SK-N-SH (cell line): ENCODE results near the gene WIPF3. TPM values are rescaled to one million over a fixed set of nuclear protein-coding genes. Genes with fewer than 3 reads are reported as not detected.

Experiments used
- CTCF ChIA-PET: fragments of 300-600, 350-600 bp; formaldehyde crosslinking; extraction: SDS; loops from one replicate; lab custom pipeline; 2021; lab: Yijun Ruan, JAX
- POLR2A ChIA-PET: fragments of 350-600 bp; sonication (Branson Sonifier 250); formaldehyde crosslinking; extraction: SDS; loops from one replicate; lab custom pipeline; 2020; ENCODE audit warnings: antibody characterized with exemption, inconsistent platforms; lab: Yijun Ruan, JAX
- DNase-seq: peaks from one replicate; pipeline ENCODE4 v3.0.0; 2012
- H2AFZ ChIP-seq: fragments of 200-600 bp; sonication (generic); 2 replicates; pipeline ENCODE4 v1.8.1; 2016; ENCODE audit warnings: antibody characterized with exemption, mild to moderate bottlenecking, low read depth
- H3F3A ChIP-seq: fragments of 200-600 bp; sonication (generic); replicated peaks from 2 replicates; pipeline ENCODE3; 2016; ENCODE audit warnings: antibody characterized with exemption, mild to moderate bottlenecking; ENCODE audit not compliant: insufficient read depth
- H3K27ac ChIP-seq, 2 experiments: fragments of 200-500 bp in 1 of 2; fragments of 200-600 bp in 1 of 2; sonication (Bioruptor generic) in 1 of 2; sonication (generic), shearing (Covaris generic) in 1 of 2; 2 replicates each; pipeline versions ENCODE4 v1.5.1 to v1.6.1; 2014 to 2016; ENCODE audit warnings: low read depth in 2 of 2, inconsistent platforms in 1 of 2, low read length in 1 of 2, mild to moderate bottlenecking in 1 of 2, mixed read lengths in 1 of 2
- H3K27me3 ChIP-seq: fragments of 200-600 bp; sonication (generic), shearing (Covaris generic); 2 replicates; pipeline ENCODE4 v1.6.1; 2016; ENCODE audit warnings: mixed run types; ENCODE audit not compliant: insufficient read depth
- H3K36me3 ChIP-seq, 2 experiments: fragments of 200-500 bp in 1 of 2; fragments of 200-600 bp in 1 of 2; sonication (Bioruptor generic) in 1 of 2; sonication (generic) in 1 of 2; replicated peaks in 1 of 2; 2 replicates each; pipeline versions ENCODE3 to v1.5.1; 2014 to 2016; ENCODE audit warnings: low read length in 1 of 2, mild to moderate bottlenecking in 1 of 2; ENCODE audit not compliant: insufficient read depth in 2 of 2, control insufficient read depth in 1 of 2
- H3K4me1 ChIP-seq, 2 experiments: fragments of 200-500 bp in 1 of 2; fragments of 200-600 bp in 1 of 2; sonication (Bioruptor generic) in 1 of 2; sonication (generic), shearing (Covaris generic) in 1 of 2; 2 replicates each; pipeline versions ENCODE4 v1.5.1 to v1.6.1; 2014 to 2016; ENCODE audit warnings: low read depth in 1 of 2, low read length in 1 of 2, mixed run types in 1 of 2; ENCODE audit not compliant: insufficient read depth in 2 of 2, control insufficient read depth in 1 of 2
- H3K4me2 ChIP-seq: fragments of 200-600 bp; sonication (generic), shearing (Covaris generic); 2 replicates; pipeline ENCODE4 v1.6.1; 2017; ENCODE audit warnings: mixed run types
- H3K4me3 ChIP-seq, 2 experiments: fragments of 200-500 bp in 1 of 2; fragments of 200-600 bp in 1 of 2; sonication (Bioruptor generic) in 1 of 2; sonication (generic), shearing (Covaris generic) in 1 of 2; 2 replicates each; pipeline versions ENCODE4 v1.5.1 to v1.8.1; 2014 to 2016; ENCODE audit warnings: low read depth in 2 of 2, inconsistent platforms in 1 of 2, low read length in 1 of 2, mild to moderate bottlenecking in 1 of 2, mixed read lengths in 1 of 2, moderate library complexity in 1 of 2
- H3K79me2 ChIP-seq: fragments of 200-600 bp; sonication (generic); 2 replicates; pipeline ENCODE4 v1.8.1; 2017; ENCODE audit warnings: mild to moderate bottlenecking; ENCODE audit not compliant: insufficient read depth
- H3K9ac ChIP-seq: fragments of 200-600 bp; sonication (generic); 2 replicates; pipeline ENCODE4 v1.6.1; 2017; ENCODE audit warnings: mixed run types
- H3K9me2 ChIP-seq: fragments of 200-600 bp; sonication (generic); 2 replicates; pipeline ENCODE4 v1.6.1; 2017; ENCODE audit warnings: mixed run types
- H3K9me3 ChIP-seq: fragments of 200-600 bp; sonication (generic); 2 replicates; pipeline ENCODE4 v1.6.1; 2017; ENCODE audit warnings: mixed run types, mild to moderate bottlenecking, moderate library complexity
- H4K20me1 ChIP-seq: fragments of 200-600 bp; sonication (generic); 2 replicates; pipeline ENCODE4 v1.6.1; 2017; ENCODE audit warnings: mild to moderate bottlenecking, mixed run types; ENCODE audit not compliant: insufficient read depth
- CHD2 ChIP-seq: fragments of 150-350 bp; IDR thresholded peaks from 2 replicates; pipeline ENCODE4 v1.6.1; 2018; ENCODE audit warnings: low read length; ENCODE audit not compliant: partially characterized antibody
- CTCF ChIP-seq: fragments of 200-600 bp; sonication (generic); IDR thresholded peaks from 2 replicates; pipeline ENCODE4 v1.6.1; 2017; ENCODE audit warnings: antibody characterized with exemption, mild to moderate bottlenecking, moderate library complexity
- EZH2phosphoT487 ChIP-seq: fragments of 200-600 bp; sonication (generic); IDR thresholded peaks from 2 replicates; pipeline ENCODE4 v1.6.1; 2017; ENCODE audit warnings: low read depth, mixed run types, mild to moderate bottlenecking, antibody characterized with exemption, moderate library complexity, borderline replicate concordance
- FOSL2 ChIP-seq: IDR thresholded peaks from 2 replicates; pipeline ENCODE4 v1.4.0; 2012; ENCODE audit warnings: low read depth, mild to moderate bottlenecking, moderate library complexity, borderline replicate concordance
- FOXJ3 ChIP-seq: sonication (generic); formaldehyde crosslinking; IDR thresholded peaks from 2 replicates; pipeline ENCODE4 v1.5.1; 2020; ENCODE audit warnings: mild to moderate bottlenecking, missing genetic modification reagents
- FOXM1 ChIP-seq: IDR thresholded peaks from 2 replicates; pipeline ENCODE4 v1.4.0; 2012; ENCODE audit warnings: low read depth, mild to moderate bottlenecking
- IRF3 ChIP-seq: fragments of 150-350 bp; IDR thresholded peaks from 2 replicates; pipeline ENCODE4 v1.6.1; 2016; ENCODE audit warnings: mild to moderate bottlenecking, low read depth, low read length
- MAX ChIP-seq: IDR thresholded peaks from 2 replicates; pipeline ENCODE4 v1.4.0; 2012; ENCODE audit warnings: low read depth
- MXI1 ChIP-seq: IDR thresholded peaks from 2 replicates; pipeline ENCODE4 v1.6.1; 2012; ENCODE audit warnings: mild to moderate bottlenecking, low read depth, low read length, improper control_type of control experiment
- NFIC ChIP-seq: IDR thresholded peaks from 2 replicates; pipeline ENCODE4 v1.4.0; 2012; ENCODE audit warnings: borderline replicate concordance
- POLR2AphosphoS5 ChIP-seq: IDR thresholded peaks from 2 replicates; pipeline ENCODE4 v1.6.1; 2012; ENCODE audit warnings: low read depth, low read length
- RAD21 ChIP-seq: IDR thresholded peaks from 2 replicates; pipeline ENCODE4 v1.6.1; 2012; ENCODE audit warnings: mild to moderate bottlenecking, low read length
- RCOR1 ChIP-seq: fragments of 150-350 bp; IDR thresholded peaks from 2 replicates; pipeline ENCODE4 v1.6.1; 2017; ENCODE audit warnings: antibody characterized with exemption, low read length
- REST ChIP-seq: IDR thresholded peaks from 2 replicates; pipeline ENCODE4 v1.6.1; 2012; ENCODE audit warnings: mild to moderate bottlenecking, low read depth, low read length, moderate library complexity
- RFX5 ChIP-seq: IDR thresholded peaks from 2 replicates; pipeline ENCODE4 v1.6.1; 2012; ENCODE audit warnings: mild to moderate bottlenecking, improper control_type of control experiment, low read length
- TAF1 ChIP-seq: IDR thresholded peaks from 2 replicates; pipeline ENCODE4 v1.6.1; 2012; ENCODE audit warnings: low read depth, mild to moderate bottlenecking, low read length, moderate library complexity, borderline replicate concordance
- TEAD4 ChIP-seq: IDR thresholded peaks from 2 replicates; pipeline ENCODE4 v1.4.0; 2012; ENCODE audit warnings: mild to moderate bottlenecking, borderline replicate concordance; ENCODE audit not compliant: insufficient read depth
- USF1 ChIP-seq: IDR thresholded peaks from 2 replicates; pipeline ENCODE4 v1.4.0; 2012; ENCODE audit warnings: low read depth, borderline replicate concordance
- YY1 ChIP-seq: IDR thresholded peaks from 2 replicates; pipeline ENCODE4 v1.4.0; 2012; ENCODE audit warnings: low read depth, mild to moderate bottlenecking
- WGBS: methylation state at CpG from one replicate; pipeline ENCODE4 v1.1.6; 2017; ENCODE audit warnings: low lambda C conversion rate; 5-methylcytosine and 5-hydroxymethylcytosine counted together
- polyA plus RNA-seq, 3 experiments: library from polyadenylated mRNA; depleted of rRNA; stranded (reverse); fragments of >200 nt; gene quantifications; 2 replicates each; pipeline ENCODE4 v1.2.3, GENCODE V29; 2012

The WIPF3 gene
- polyA plus RNA-seq, 1 of the 3 experiments (the other 2 are of a cell fraction): 0.02 TPM

- POLR2A ChIA-PET: no interaction called here
- H3K36me3 ChIP-seq: peaks cover 13 to 50% of the 10 kb centered on the region in 2 experiments
- no peak for DNase-seq
- H4K20me1 ChIP-seq: no peaks in the 10 kb centered on the region
- CTCF ChIA-PET: interaction anchor here (0.8 to 19.0 kb wide), 5 partner anchors 10 to 169 kb away, joined by 3 to 365 read pairs (median 4); no protein-coding TSS in a partner anchor
- H3K27me3 ChIP-seq: no peaks in the 10 kb centered on the region
- H3K9ac ChIP-seq: no peak overlapping the region
- H3K9me3 ChIP-seq: no peaks in the 10 kb centered on the region
- H3K79me2 ChIP-seq: no peaks in the 10 kb centered on the region
- peaks cover 0 to 6% of the 10 kb centered on the region in 2 experiments; a peak in 1 of 4 replicates for H3K4me1 ChIP-seq
- TF ChIP-seq USF1 (no peak), MAX (no peak), FOSL2 (no peak), POLR2AphosphoS5 (no peak), NFIC (no peak), CHD2 (no peak), RAD21 (no peak), FOXJ3 (no peak), YY1 (no peak), MXI1 (no peak), RCOR1 (no peak), CTCF (no peak), TEAD4 (no peak), RFX5 (no peak), FOXM1 (no peak), EZH2phosphoT487 (no peak), REST (no peak), IRF3 (no peak), TAF1 (no peak)
- H3K9me2 ChIP-seq: no peaks in the 10 kb centered on the region
- peaks cover 7% of the 10 kb centered on the region for H3F3A ChIP-seq
- no peak overlapping the region for H3K4me2 ChIP-seq
- no peak overlapping the region for H3K4me3 ChIP-seq
- H3K27ac ChIP-seq: no peak overlapping the region
- no peak overlapping the region for H2AFZ ChIP-seq
- WGBS: 99% methylated on average over 4 of the region's 4 CpGs
Measured at GRCh38 chr7:29918850-29919249, 112.5 kb downstream of the WIPF3 start.
